Dedifferentiated amniotic fluid mesenchymal stem cell (primary cell): Measurements from ENCODE around the gene GNB3.
A peak's percentile ranks its signal among the peaks of the same experiment; 100 is the strongest.
"Not testable (repeated sequence)": the region's sequence is repeated elsewhere in the genome, so short reads cannot be mapped to it uniquely, and the experiment has no call there.

ENCODE experiments used
- DNase-seq: peaks from one replicate; pipeline ENCODE4 v3.0.0-alpha.2; 2016; ENCODE audit errors: extremely low spot score

GNB3 gene

DNA sequence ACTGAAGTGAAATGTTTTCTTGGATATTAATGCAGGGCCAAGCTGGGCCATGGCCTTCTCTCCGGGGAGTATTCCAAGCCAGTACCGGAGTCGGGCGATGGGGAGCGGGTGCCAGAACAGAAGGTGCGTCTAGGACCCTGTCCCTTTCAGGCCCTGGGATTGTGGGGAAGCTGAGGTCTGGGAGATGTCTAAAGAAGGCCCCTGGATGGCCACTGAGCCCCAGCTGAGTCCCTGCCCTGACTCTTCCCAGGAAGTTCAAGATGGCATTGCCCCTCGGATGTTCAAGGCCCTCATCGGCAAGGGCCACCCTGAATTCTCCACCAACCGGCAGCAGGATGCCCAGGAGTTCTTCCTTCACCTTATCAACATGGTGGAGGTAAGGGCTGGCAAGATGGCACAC lies 19.4 kb downstream of the GNB3 start:
- DNase-seq, result no peak

DNA sequence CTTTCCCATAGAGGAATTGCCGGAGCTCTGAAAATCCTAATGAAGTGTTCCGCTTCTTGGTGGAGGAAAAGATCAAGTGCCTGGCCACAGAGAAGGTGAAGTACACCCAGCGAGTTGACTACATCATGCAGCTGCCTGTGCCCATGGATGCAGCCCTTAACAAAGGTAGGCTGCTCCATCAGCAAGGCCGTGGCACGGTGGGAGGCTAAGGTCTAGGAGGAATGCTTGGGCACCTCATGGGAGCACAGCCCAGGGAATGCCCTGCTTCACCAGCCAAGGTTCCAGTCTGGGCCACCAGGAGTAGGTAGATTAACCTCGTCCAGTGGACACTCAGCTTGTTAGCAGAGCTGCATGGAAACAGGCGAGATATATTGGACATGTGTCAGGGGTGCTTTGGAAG lies 20.2 kb downstream of the GNB3 start:
- DNase-seq, result no peak

DNA sequence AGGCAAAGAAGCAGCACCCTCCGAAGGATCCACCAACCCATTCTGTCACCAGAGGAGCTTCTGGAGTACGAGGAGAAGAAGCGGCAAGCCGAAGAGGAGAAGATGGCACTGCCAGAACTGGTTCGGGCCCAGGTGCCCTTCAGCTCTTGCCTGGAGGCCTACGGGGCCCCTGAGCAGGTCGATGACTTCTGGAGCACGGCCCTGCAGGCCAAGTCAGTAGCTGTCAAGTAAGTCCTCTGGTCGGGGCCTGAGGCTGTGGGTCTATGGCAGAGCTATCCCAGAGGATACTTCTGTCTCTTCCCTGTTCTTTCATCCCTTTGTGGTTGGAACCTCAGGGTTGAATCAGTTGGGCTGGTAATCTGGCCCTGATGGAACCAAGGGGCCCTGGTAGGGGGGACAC lies 20.7 kb downstream of the GNB3 start:
- DNase-seq, result no peak

DNA sequence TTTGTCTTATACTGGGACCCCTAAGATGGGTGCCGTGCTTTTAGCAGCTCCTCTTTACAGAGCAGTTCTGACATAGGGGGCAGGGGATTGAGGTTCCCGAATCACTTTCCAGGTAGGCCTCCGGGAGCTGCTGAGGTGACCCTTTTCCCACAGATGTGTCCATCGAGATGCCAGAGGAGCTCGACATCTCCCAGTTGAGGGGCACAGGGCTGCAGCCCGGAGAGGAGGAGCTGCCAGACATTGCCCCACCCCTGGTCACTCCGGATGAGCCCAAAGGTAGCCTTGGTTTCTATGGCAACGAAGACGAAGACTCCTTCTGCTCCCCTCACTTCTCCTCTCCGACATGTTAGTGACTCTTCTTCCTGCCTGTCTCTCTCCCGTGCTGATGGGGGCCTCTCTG lies 22.3 kb downstream of the GNB3 start:
- DNase-seq, result no peak

DNA sequence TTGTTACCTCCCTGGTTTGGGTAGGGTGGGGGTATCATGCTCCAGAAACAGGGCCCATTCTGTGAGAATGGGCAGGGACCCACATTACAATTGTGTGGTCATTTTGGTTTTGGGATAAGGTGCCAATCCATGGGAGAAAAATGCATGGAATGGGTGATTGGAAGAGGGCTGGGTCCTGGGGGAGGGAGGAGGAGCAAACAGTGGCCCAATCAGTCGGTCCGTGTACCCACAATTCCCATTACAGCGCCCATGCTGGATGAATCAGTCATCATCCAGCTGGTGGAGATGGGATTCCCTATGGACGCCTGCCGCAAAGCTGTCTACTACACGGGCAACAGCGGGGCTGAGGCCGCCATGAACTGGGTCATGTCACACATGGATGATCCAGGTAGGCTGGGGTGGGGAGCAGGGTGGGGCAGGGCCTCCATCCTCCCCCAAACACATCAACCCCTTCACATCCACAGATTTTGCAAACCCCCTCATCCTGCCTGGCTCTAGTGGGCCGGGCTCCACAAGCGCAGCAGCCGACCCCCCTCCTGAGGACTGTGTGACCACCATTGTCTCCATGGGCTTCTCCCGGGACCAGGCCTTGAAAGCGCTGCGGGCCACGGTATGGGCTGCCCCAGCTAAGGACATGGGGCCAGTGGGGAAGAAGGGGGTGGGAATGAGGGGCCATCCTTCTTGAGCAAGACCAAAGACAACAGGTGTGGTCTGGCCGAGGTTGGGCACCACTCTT lies 23.0 kb downstream of the GNB3 start:
- DNase-seq, result no peak

DNA sequence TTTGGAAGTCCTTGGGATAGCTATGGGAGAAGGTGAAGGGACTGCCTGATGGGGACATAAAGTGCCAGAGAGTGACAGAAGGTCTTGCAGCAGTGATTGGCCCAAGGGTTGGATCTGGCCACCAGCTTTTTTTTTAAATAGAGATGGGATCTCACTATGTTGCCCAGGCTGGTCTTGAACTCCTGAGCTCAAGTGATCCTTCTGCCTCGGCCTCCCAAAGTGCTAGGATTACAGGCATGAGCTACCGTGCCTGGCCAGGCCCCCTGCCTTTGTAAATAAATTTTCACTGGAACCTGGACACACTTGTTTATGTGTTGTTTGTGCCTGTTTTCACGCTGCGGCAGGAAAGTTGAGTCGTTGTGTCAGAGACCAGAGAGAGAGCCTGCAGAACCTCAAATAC lies 24.6 kb downstream of the GNB3 start:
- not testable (repeated sequence) for DNase-seq

DNA sequence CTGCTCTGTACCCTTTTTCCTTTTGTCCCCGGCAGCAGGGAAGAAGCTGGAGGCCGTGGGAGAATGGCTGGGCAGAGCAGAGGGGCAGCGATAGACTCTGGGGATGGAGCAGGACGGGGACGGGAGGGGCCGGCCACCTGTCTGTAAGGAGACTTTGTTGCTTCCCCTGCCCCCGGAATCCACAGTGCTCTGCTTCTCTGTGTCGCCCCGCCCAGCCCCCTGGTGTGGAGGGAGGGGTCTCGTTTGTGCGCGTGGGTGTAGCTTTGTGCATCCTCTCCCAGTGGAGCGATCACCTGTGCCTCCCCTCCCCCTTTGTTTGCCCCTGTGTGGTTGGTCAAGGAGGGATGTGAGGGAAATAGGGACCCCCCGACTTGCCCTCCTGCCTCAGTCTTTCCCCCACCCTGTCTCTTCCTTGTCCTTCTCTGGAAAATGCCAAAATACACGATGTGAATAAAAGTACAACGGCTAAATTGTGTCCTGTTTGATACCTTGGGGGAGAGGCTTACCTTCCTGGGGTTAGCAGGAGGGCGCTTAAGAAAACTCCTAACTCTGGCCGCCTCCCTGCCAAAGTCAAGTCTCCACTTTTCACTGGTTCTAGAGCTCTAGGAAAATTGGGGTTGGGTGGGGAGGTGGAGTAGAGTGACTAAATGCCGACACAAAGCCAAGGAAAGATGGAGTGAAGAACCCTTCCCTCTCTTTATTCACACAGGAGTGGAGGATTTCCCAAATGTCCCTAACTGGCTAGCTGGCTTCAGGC lies 25.6 kb downstream of the GNB3 start:
- no peak for DNase-seq

DNA sequence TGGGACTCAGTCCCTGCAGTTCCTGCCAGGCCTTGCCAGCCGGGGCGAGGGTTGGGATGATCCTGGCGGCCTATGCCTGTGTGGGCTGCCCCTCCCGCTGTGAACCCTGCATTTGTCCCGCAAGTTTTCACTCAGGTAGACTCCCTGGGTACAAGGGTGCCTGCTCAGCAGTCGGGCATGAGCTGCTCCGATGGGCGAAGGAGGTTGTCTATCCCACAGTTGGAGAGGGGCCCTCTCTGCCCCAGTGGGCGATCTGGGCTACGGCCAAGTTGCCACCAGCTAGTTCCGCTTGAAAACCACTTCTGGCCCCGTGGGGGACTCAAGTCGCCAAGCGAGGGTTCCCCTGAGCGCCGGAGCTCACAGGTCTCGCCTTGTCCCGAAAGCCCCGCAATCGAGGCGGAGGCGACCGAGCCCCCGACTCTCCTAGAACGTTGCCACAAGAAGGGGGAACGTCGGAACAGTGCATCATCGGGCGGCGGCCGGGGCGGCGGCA lies 26.2 kb downstream of the GNB3 start:
- DNase-seq, result no peak

DNA sequence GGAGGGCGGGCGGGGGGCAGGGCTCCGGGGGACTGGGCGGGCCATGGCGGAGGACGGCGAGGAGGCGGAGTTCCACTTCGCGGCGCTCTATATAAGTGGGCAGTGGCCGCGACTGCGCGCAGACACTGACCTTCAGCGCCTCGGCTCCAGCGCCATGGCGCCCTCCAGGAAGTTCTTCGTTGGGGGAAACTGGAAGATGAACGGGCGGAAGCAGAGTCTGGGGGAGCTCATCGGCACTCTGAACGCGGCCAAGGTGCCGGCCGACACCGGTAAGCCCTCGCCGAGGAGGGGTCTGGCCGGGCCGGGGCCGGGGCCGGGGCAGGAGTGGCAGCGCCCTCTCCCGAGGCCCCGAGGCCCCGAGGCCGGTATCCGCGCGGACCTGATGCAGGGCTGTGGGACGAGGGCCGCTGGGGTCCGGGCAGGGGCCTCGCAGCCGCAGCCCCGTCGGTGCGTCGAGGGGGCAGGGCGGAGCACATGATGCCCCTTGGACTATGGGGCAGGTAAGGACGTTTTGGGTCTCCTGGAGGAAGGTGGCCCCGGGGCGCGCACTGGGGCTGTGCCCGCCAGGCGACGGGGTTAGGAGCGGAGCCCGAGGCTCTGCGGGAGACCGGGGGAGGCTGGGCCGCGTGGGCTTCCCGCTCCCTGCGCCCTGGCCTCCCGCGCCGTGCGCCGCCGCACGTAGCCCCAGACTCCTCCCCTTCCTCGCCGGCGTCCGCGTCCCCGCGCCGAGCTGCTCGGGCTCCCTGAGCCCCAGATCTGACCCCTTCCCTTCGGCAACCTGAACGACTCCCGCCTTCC lies 26.9 kb downstream of the GNB3 start, which contains the start of gene TPI1:
Gene TPI1 (plus strand): TSS at position 119 of the 798 bp plus-strand sequence. CDS start 36 bp downstream, at position 155.
- peak; percentile 54 for DNase-seq

DNA sequence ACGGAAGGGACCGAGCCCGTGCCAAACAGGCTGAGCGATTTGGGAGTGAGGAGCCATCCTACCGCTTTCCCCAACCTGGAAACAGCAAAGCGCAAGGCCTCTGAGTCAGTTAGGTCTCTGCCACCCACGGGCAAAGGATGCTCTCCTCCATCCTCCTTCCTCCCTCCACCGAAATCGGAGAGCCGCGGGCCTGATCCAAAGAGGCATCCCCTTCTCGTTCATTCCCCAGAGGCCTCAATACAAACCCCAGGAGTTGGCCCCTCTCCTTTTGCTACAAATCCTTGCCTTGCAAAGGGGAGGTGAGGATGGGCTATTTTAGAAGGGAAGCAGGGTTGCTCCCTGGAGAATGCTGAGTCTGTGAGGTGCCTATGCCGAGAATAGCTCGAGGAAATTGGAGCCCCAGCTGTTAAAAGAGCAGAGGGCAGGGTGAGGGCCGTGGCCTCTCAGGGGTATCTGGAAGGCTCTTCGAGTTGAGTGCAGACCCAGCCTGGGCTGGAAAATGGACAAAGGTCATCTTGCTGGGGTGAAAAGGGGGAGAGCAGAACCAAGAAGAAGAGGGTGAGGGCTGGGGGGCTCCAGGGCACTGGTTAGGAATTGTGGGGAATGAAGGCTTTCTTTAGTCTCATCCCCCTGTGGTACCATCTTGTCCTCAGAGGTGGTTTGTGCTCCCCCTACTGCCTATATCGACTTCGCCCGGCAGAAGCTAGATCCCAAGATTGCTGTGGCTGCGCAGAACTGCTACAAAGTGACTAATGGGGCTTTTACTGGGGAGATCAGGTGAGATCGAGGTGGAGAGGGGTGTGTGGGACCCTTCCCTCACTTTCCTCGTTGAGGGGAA lies 27.7 kb downstream of the GNB3 start:
- no peak for DNase-seq

DNA sequence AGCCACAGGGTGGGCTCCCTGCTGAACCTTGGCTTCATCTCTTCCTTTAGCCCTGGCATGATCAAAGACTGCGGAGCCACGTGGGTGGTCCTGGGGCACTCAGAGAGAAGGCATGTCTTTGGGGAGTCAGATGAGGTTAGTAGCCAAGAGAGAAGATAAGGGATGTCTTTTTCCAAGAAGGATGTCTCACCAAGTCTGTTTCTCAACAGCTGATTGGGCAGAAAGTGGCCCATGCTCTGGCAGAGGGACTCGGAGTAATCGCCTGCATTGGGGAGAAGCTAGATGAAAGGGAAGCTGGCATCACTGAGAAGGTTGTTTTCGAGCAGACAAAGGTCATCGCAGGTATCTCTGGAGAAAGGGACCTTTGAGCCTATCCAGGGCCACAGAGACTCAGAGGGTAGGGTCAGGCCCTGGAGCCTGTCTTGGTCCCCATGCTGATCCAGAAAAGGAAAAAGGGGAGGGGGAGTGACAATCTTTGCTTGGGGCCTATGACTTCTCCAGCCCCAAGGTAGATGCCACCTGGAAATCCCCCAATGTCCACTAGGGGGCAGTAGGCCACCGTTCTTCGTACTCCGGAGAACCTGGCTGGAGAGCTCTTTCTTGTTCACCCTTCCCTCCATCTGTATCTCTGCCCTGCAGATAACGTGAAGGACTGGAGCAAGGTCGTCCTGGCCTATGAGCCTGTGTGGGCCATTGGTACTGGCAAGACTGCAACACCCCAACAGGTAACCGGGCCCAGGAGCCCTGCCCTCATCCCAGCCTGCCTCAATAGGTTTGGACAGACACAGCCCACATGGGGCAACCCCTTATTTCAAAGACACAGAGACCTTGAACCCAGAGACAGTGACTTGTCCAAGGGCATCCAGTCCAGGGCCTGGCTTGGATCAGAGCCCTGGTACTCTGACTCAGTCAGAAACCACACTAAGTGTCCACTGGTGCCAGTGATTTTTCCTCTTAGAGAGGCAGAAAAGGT lies 28.6 kb downstream of the GNB3 start:
- DNase-seq, result peak; percentile 62

DNA sequence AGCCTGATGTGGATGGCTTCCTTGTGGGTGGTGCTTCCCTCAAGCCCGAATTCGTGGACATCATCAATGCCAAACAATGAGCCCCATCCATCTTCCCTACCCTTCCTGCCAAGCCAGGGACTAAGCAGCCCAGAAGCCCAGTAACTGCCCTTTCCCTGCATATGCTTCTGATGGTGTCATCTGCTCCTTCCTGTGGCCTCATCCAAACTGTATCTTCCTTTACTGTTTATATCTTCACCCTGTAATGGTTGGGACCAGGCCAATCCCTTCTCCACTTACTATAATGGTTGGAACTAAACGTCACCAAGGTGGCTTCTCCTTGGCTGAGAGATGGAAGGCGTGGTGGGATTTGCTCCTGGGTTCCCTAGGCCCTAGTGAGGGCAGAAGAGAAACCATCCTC lies 29.6 kb downstream of the GNB3 start:
- DNase-seq, result not testable (repeated sequence)

DNA sequence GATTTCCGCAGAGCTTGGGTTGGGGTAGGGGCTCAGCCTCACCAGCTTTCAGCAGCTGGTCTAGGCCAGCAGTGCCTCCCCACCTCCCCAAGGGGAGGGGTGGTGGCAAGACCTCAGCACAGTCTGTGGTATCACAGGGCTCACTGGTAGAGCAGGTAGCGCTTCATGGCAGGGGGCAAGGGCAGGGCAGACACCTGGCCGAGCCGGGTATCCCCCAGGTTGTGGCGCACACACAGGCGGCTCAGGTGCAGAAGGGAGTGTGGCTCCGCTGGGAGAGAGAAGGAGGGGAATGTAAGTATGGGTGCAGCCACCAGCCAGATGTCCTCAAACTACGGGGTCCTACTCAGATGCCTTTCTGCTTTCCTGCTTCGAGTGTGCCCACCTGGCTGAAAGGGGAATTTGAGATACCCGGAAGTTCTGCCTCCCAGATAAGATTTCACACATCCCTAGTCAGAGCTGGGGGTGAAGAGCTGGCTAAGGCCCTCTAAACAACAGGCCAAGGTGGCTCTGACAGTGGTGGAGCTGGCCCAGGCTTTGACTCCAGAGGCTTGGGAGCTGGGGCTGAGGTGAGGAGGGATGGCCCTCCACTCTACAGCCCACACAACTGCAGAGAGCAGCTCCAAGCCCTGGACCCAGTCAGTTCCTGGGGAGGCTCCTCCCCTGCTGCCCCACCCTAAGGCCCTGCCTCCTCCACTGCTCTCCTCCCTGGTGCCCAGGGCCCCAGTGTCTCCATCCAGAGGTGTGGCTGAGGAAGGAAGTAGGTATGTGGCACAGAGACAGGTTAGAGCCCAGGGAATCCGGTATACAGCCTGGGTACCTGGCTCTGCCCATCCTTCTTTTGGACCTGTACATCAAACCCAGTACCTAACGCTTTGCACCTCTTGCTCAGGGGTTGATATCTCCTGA lies 30.6 kb downstream of the GNB3 start:
- DNase-seq, result no peak

DNA sequence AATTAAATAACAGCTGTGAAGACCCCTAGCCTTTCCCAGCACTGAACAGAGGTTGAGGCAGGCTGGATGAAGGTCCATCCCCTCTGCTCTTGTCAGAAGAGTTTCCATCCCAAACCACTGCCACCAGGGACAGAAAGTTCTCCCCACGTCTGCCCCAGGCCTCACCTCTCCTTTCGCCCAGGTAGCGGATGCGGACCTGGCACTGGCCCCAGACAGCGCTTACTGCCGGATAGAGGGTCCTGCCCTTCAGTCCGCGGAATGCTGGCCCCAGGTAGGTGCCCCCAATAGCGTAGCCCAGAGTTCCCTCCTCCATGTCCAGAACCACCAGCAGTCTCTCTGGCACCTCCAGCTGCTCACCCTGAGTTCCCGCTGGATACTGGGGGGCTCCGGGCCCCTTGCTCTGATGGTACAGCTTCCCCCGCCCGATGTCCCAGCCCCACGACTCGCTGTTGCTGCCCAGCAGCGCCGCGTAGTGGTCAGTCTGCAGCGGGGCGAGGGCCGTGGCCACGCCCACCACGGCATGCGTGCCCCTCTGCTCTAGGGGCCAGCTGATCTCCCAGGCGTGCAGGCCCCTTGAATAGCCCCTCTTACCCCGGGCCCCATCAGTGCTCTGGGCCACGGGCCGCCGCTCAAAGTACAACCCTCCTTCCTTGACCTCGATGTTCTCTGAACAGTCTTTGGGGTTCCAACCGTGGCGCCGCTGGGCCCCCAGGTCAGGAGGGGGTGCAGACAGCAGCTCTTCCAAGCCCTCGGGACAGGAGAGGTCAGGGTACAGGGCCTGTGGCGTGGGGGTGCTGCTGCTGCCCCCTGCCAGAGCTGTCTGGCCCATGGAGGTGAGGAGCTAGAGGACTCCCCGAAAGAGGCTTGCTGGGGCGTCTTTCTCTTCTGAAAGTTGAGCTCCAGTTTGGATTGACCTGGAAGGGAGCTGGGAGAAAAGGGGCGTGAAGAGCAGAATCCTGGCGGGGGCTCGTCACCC lies 31.6 kb downstream of the GNB3 start:
- peak; percentile 59 for DNase-seq

DNA sequence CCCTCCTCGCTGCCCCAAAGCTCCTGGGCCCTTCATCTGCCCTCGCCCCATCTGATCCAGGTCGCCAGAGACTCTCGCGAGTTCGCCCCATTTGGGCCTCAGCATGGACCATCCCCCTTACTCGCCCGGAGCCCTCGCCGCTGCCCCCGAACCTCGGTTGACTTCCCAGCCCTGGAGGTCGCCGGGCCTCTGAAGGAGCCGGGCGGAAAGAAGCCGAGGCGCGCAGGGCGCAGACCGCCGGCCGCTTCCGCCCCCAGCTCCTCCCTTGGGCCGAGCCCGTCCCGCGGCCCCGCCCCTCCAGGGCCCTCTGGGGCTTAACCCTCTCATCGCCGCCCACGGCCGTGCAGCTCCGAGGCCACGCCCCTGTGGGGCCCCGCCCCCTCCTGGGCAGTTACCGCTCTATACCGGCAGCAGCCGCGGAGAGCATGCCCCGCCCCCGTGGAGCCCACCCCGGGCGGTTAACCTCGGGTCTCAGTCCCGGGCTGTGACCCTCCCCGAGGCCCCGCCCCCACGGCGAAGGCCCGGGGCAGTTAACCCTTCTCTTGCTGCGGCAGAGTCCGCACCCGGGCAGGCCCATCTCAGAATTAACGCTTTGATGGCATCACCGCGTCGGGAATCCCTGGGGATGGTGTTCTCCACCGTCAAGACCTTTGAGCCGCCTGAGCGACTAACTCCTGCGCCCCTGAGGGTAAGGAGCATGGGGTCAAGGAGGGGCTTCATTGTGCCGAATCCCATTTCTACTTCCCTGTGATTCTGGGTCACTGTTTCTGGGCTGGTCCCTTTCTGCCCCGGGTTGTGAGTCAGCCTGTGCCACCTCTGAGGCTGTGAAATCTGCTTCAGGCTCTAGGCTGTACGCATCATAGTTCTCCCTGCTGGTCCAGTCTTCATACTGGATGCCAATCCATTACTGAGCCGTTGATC lies 32.6 kb downstream of the GNB3 start, which contains the start of gene SPSB2:
Gene SPSB2 (minus strand): TSS at position 210 of the 921 bp plus-strand sequence. CDS start 402 bp downstream, outside the sequence.
- peak; percentile 88 for DNase-seq

DNA sequence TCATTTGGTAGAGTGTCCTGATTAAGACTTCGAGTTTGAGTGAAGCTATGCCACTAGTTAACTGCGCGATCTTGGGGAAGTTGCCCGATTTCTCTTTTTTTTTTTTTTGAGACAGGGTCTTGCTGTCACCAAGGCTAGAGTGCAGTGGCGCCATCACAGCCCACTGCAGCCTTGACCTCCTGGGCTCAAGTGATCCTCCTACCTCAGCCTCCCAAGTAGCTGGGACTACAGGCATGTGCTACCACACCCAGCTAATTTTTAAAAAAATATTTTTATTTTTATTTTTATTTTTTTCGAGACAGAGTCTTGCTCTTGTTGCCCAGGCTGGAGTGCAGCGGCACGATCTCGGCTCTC lies 33.3 kb downstream of the GNB3 start:
- DNase-seq, result not testable (repeated sequence)

DNA sequence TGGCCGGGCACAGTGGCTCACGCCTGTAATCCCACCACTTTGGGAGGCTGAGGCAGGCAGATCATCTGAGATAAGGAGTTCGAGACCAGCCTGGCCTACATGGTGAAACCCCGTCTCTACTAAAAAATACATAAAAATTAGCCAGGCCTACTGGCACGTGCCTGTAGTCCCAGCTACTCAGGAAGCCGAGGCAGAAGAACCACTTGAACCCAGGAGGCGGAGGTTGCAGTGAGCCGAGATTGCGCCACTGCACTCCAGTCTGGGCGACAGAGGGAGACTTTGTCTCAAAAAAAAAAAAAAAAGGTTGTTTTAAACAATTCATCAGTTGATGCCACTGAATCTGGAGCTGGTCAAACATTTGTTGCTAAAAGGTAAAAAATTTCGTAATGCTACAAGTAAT lies 39.1 kb downstream of the GNB3 start:
- DNase-seq, result not testable (repeated sequence)
